HFFc6 (cell line): ENCODE results near the gene LHFPL3. TPM values are rescaled to one million over a fixed set of nuclear protein-coding genes. Genes with fewer than 3 reads are reported as not detected.

Experiments
- DNase-seq: peaks from one replicate; pipeline ENCODE4 v3.0.0-alpha.2; 2018
- H3K27ac Mint-ChIP-seq: 2 replicates; pipeline ENCODE4 v1.8.0; 2020; ENCODE audit warnings: mild to moderate bottlenecking, mixed read lengths
- H3K27me3 Mint-ChIP-seq: 2 replicates; pipeline ENCODE4 v1.8.0; 2021; ENCODE audit warnings: mild to moderate bottlenecking, moderate library complexity, mixed read lengths; ENCODE audit not compliant: insufficient read depth
- H3K36me3 Mint-ChIP-seq: 2 replicates; pipeline ENCODE4 v1.8.0; 2021; ENCODE audit warnings: low read depth, mixed read lengths
- H3K4me1 Mint-ChIP-seq: 2 replicates; pipeline ENCODE4 v1.8.0; 2020; ENCODE audit warnings: low read depth, mixed read lengths
- H3K4me3 Mint-ChIP-seq: 2 replicates; pipeline ENCODE4 v1.8.0; 2020; ENCODE audit warnings: mild to moderate bottlenecking, moderate library complexity, mixed read lengths
- H3K9me3 Mint-ChIP-seq: 2 replicates; pipeline ENCODE4 v1.8.0; 2020; ENCODE audit warnings: mild to moderate bottlenecking, mixed read lengths
- total RNA-seq, 6 experiments: library from RNA; stranded (reverse); fragmentation: NEBNext Ultra II Directional; extraction: Animal tissue kit (Norgen Biotek cat#: 25700); gene quantifications; 2 replicates in 1 of 6; 3 replicates in 5 of 6; pipeline ENCODE4 v1.2.3, GENCODE V29; 2021
- TF ChIP-seq, protein P1 (sequence below): fragments of 200-600 bp; sonication (generic); IDR thresholded peaks from 2 replicates; pipeline ENCODE4 v1.5.0; 2021; ENCODE audit warnings: antibody characterized with exemption, mild to moderate bottlenecking

The LHFPL3 gene
- total RNA-seq, 6 experiments from 2014 or later: not detected

DNA sequence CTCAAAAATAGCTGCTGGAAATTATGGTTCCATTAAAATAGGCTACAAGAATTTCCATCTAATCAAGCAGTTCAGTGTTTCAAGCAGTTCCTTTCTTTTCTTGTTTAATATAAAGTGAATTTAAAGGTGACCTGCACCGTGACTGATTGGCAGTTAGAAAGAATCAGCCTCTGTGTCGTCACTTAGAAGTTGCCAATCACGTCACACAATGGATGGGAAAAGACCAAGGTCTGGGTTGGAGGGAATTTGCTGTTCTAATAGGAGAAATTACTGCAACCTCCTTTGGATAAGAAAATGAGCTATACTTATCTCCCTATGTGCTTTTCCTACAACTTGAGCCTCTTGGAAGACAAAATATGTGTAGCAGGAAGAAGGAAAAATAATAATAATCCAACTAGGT is 466.2 kb downstream of the LHFPL3 start:
- Mint-ChIP-seq H3K9me3 (no peaks in the 10 kb centered on the region), H3K27me3 (peaks cover 4% of the 10 kb centered on the region), H3K4me3 (no peak overlapping the region), H3K36me3 (no peaks in the 10 kb centered on the region), H3K27ac (no peak overlapping the region), H3K4me1 (no peaks in the 10 kb centered on the region)
- no peak for DNase-seq
- TF ChIP-seq, protein P1, sequence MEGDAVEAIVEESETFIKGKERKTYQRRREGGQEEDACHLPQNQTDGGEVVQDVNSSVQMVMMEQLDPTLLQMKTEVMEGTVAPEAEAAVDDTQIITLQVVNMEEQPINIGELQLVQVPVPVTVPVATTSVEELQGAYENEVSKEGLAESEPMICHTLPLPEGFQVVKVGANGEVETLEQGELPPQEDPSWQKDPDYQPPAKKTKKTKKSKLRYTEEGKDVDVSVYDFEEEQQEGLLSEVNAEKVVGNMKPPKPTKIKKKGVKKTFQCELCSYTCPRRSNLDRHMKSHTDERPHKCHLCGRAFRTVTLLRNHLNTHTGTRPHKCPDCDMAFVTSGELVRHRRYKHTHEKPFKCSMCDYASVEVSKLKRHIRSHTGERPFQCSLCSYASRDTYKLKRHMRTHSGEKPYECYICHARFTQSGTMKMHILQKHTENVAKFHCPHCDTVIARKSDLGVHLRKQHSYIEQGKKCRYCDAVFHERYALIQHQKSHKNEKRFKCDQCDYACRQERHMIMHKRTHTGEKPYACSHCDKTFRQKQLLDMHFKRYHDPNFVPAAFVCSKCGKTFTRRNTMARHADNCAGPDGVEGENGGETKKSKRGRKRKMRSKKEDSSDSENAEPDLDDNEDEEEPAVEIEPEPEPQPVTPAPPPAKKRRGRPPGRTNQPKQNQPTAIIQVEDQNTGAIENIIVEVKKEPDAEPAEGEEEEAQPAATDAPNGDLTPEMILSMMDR: no peak

GRCh38 chr7:104795086-104795485 is 466.7 kb downstream of the LHFPL3 start:
- H3K4me1 Mint-ChIP-seq: no peaks in the 10 kb centered on the region
- peaks cover 4% of the 10 kb centered on the region for H3K27me3 Mint-ChIP-seq
- H3K9me3 Mint-ChIP-seq: no peaks in the 10 kb centered on the region
- no peak overlapping the region for H3K27ac Mint-ChIP-seq
- no peak overlapping the region for H3K4me3 Mint-ChIP-seq
- H3K36me3 Mint-ChIP-seq: no peaks in the 10 kb centered on the region
- no peak for DNase-seq
- TF ChIP-seq, protein P1: no peak

DNA sequence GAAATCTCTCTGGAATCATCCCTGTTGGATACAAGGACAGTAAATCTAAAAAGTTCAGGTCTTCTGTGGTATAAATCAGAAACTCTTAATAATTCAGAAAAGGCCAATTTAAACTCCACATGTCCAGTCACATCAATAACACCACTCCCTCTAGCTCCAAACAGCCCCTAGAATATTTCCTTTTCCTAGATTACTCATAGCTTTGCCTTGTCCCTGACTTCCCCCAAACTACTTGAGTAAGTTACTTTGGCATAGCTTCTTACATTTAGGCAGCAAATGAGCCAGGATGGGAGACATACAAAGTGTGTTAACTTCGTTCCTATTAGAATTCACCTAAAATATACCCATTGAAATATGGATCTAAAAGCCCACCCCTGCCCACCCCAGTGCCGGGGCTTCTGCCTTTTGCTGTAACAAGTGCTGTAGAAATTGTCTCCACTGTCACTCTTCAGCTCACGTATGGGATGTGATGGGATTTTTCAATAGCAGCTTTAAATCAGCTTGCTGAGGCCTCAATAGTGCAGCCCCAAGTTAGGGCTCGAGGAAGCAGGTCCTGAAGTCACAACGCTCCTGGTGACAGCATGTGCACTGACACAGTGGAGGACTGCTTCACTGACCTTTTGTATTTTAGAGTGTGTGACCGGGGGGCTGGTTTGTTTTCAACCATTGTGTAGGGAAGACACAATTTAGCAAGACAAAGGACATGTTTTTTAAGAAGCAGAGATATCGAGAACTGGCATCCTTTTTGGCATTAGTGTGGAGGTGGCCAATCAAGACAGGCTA is 467.4 kb downstream of the LHFPL3 start:
- Mint-ChIP-seq H3K27me3 (peaks cover 4% of the 10 kb centered on the region), H3K27ac (no peak overlapping the region), H3K4me3 (no peak overlapping the region), H3K36me3 (no peaks in the 10 kb centered on the region), H3K4me1 (no peaks in the 10 kb centered on the region), H3K9me3 (no peaks in the 10 kb centered on the region)
- TF ChIP-seq, protein P1: no peak
- DNase-seq: no peak

DNA sequence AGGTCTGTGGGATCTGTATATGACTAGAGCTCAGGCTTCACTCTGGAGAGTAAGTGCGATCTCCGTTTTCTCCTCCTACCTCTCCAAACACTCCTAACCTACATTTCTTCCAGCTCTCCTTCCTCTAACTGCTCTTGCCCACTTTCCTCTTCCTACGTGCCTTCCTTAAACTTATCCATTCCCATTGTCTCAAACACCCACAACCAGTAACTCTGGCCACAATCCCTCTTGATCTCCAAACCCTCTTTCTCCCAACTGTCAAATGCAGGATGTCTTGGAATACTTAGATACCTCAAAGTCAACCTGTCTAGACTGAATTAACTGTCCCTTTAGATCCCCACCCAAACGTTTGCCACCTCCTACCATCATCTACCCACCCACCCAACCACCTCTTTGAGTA is 471.9 kb downstream of the LHFPL3 start:
- H3K27ac Mint-ChIP-seq: no peak overlapping the region
- no peaks in the 10 kb centered on the region for H3K4me1 Mint-ChIP-seq
- no peak overlapping the region for H3K4me3 Mint-ChIP-seq
- DNase-seq: no peak
- H3K36me3 Mint-ChIP-seq: no peaks in the 10 kb centered on the region
- H3K9me3 Mint-ChIP-seq: no peaks in the 10 kb centered on the region
- TF ChIP-seq, protein P1: no peak
- H3K27me3 Mint-ChIP-seq: peaks cover 4% of the 10 kb centered on the region

GRCh38 chr7:104801022-104801421 is 472.6 kb downstream of the LHFPL3 start:
- no peaks in the 10 kb centered on the region for H3K36me3 Mint-ChIP-seq
- no peak overlapping the region for H3K27ac Mint-ChIP-seq
- DNase-seq: no peak
- H3K4me1 Mint-ChIP-seq: no peaks in the 10 kb centered on the region
- H3K4me3 Mint-ChIP-seq: no peak overlapping the region
- TF ChIP-seq, protein P1: no peak
- peaks cover 4% of the 10 kb centered on the region for H3K27me3 Mint-ChIP-seq
- H3K9me3 Mint-ChIP-seq: no peaks in the 10 kb centered on the region
